ENCODE measurements around the gene TBCEL.

TBCEL gene

GRCh38 chr11:121058941-121059340 lies 35.0 kb downstream of the TBCEL start:
- no peak for DNase-seq (ENCODE audit: low read depth)
- no peak overlapping the region for H3K4me3 ChIP-seq (ENCODE audit: low read depth, low read length)
- TF ChIP-seq, protein P1, sequence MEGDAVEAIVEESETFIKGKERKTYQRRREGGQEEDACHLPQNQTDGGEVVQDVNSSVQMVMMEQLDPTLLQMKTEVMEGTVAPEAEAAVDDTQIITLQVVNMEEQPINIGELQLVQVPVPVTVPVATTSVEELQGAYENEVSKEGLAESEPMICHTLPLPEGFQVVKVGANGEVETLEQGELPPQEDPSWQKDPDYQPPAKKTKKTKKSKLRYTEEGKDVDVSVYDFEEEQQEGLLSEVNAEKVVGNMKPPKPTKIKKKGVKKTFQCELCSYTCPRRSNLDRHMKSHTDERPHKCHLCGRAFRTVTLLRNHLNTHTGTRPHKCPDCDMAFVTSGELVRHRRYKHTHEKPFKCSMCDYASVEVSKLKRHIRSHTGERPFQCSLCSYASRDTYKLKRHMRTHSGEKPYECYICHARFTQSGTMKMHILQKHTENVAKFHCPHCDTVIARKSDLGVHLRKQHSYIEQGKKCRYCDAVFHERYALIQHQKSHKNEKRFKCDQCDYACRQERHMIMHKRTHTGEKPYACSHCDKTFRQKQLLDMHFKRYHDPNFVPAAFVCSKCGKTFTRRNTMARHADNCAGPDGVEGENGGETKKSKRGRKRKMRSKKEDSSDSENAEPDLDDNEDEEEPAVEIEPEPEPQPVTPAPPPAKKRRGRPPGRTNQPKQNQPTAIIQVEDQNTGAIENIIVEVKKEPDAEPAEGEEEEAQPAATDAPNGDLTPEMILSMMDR (IDR thresholded peaks at IDR 0.05; ENCODE audit: control insufficient read depth, extremely low read depth, insufficient read depth): no peak

GRCh38 chr11:121059605-121060004 lies 35.7 kb downstream of the TBCEL start:
- TF ChIP-seq, protein P1 (IDR thresholded peaks at IDR 0.05; ENCODE audit: control insufficient read depth, extremely low read depth, insufficient read depth): no peak
- no peak for DNase-seq (ENCODE audit: low read depth)
- H3K4me3 ChIP-seq (ENCODE audit: low read depth, low read length): no peak overlapping the region

GRCh38 chr11:121063728-121064127 lies 39.8 kb downstream of the TBCEL start:
- TF ChIP-seq, protein P1 (IDR thresholded peaks at IDR 0.05; ENCODE audit: control insufficient read depth, extremely low read depth, insufficient read depth): no peak
- no peak for DNase-seq (ENCODE audit: low read depth)
- H3K4me3 ChIP-seq (ENCODE audit: low read depth, low read length): no peak overlapping the region

DNA sequence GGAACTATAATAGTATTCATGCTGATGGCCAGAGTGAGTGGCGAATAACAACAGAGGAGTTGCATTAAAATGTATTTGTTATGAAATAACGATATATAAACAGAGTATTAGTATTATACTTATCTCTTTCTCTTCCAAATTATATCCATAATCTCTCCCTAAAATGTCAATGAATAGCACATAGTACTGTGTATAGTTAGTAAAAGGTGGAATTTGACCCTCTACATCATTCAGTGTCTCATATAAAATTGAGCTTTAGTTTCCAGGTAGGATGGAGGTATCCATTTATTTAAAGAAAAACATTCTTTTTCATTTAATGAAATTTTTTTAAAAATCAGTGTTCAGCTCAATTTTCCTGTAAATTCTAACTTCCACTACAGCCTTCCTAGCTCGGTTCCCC lies 42.7 kb downstream of the TBCEL start:
- no peak for DNase-seq (ENCODE audit: low read depth)
- no peak overlapping the region for H3K4me3 ChIP-seq (ENCODE audit: low read depth, low read length)
- TF ChIP-seq, protein P1 (IDR thresholded peaks at IDR 0.05; ENCODE audit: control insufficient read depth, extremely low read depth, insufficient read depth): no peak

DNA sequence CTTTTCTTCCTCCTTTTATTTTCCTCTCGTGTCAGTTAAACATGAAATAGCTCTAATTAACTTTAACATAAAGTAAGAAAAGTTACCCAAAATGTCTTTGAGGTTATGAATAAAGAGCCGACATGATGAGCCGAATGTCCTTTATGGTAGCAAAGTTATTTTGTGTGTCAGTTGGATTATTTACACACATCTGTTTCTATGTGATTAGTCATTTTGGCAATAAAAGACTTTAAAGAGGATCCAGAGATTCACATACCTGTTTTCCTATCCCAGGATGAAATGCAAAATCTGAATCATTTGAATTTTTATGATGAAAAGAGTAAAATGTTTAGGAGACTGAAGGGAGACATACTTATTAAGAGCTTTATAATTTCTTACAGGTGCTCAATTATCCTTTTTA lies 43.1 kb downstream of the TBCEL start:
- no peak for DNase-seq (ENCODE audit: low read depth)
- H3K4me3 ChIP-seq (ENCODE audit: low read depth, low read length): no peak overlapping the region
- TF ChIP-seq, protein P1 (IDR thresholded peaks at IDR 0.05; ENCODE audit: control insufficient read depth, extremely low read depth, insufficient read depth): no peak

- H3K4me3 ChIP-seq (ENCODE audit: low read depth, low read length): no peak overlapping the region
- TF ChIP-seq, protein P1 (IDR thresholded peaks at IDR 0.05; ENCODE audit: control insufficient read depth, extremely low read depth, insufficient read depth): no peak
- peak; percentile 90 for DNase-seq (ENCODE audit: low read depth)
These were observed 43.6 kb downstream of the TBCEL start for GRCh38 chr11:121067453-121067852.

DNA sequence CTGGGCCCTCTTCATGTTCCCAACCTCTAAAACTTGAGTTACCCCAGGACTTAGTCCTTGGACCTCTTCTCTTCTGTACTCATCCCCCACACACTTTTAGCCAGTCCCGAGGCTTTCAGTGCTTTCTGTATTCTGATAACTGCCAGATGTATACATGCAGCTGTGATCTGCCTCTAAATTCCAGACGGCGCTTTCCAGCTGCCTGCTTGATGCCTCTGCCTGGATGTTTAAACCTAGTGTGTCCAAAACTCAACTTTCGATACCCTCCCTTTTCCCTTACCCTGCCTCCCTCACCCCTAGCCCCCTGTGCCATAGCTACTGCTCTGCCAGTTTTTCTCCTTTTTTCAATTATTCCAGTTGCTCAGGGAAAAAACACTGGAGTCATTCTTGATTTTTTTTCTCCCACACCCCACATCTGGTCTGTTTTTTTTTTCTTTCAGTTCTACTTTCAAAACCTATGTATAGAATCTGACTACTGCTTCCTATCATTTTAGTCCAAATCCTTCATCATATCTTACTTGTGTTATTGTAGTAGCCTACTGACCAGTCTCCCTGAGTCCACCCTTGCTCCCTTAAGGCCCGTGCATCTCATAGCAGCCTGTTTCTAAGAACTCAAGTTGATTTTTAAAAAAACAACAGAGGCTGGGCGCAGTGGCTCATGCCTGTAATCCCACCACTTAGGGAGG lies 44.2 kb downstream of the TBCEL start:
- DNase-seq (ENCODE audit: low read depth): no peak
- no peak overlapping the region for H3K4me3 ChIP-seq (ENCODE audit: low read depth, low read length)
- TF ChIP-seq, protein P1 (IDR thresholded peaks at IDR 0.05; ENCODE audit: control insufficient read depth, extremely low read depth, insufficient read depth): no peak

All from LNCaP clone FGC (cell line).